Measurements from ENCODE around the gene TIPARP.

TIPARP gene

GRCh38 chr3:156675830-156676767 is 1.7 kb downstream of the TIPARP start:
- DNase-seq (ENCODE audit: low read depth, low spot score): no peak

GRCh38 chr3:156676768-156677479 is 2.5 kb downstream of the TIPARP start:
- no peak for DNase-seq (ENCODE audit: low read depth, low spot score)

GRCh38 chr3:156677536-156677935 is 3.1 kb downstream of the TIPARP start:
- DNase-seq (ENCODE audit: low read depth, low spot score): no peak

- no peak for DNase-seq (ENCODE audit: low read depth, low spot score)
Measured at GRCh38 chr3:156678197-156678596, 3.8 kb downstream of the TIPARP start.

- DNase-seq (ENCODE audit: low read depth, low spot score): no peak
Measured at GRCh38 chr3:156680243-156680914, 6.0 kb downstream of the TIPARP start.

GRCh38 chr3:156681002-156681401 is 6.6 kb downstream of the TIPARP start:
- no peak for DNase-seq (ENCODE audit: low read depth, low spot score)

- no peak for DNase-seq (ENCODE audit: low read depth, low spot score)
Measured at GRCh38 chr3:156682501-156682900, 8.1 kb downstream of the TIPARP start.

GRCh38 chr3:156682963-156683362 is 8.6 kb downstream of the TIPARP start:
- no peak for DNase-seq (ENCODE audit: low read depth, low spot score)

GRCh38 chr3:156685198-156685597 is 10.8 kb downstream of the TIPARP start:
- no peak for DNase-seq (ENCODE audit: low read depth, low spot score)

GRCh38 chr3:156685752-156686151 is 11.4 kb downstream of the TIPARP start:
- DNase-seq (ENCODE audit: low read depth, low spot score): no peak

- no peak for DNase-seq (ENCODE audit: low read depth, low spot score)
Measured at GRCh38 chr3:156687023-156687422, 12.6 kb downstream of the TIPARP start.

GRCh38 chr3:156688632-156689452 is 14.5 kb downstream of the TIPARP start:
- no peak for DNase-seq (ENCODE audit: low read depth, low spot score)

GRCh38 chr3:156689608-156690007 is 15.2 kb downstream of the TIPARP start:
- DNase-seq (ENCODE audit: low read depth, low spot score): no peak

- no peak for DNase-seq (ENCODE audit: low read depth, low spot score)
Measured at GRCh38 chr3:156691920-156692319, 17.5 kb downstream of the TIPARP start.

- no peak for DNase-seq (ENCODE audit: low read depth, low spot score)
Measured at GRCh38 chr3:156693166-156693565, 18.8 kb downstream of the TIPARP start.

- DNase-seq (ENCODE audit: low read depth, low spot score): no peak
Measured at GRCh38 chr3:156694536-156694935, 20.1 kb downstream of the TIPARP start.

GRCh38 chr3:156702367-156702766 is 28.0 kb downstream of the TIPARP start:
- DNase-seq (ENCODE audit: low read depth, low spot score): no peak

GRCh38 chr3:156704370-156705036 is 30.1 kb downstream of the TIPARP start:
- no peak for DNase-seq (ENCODE audit: low read depth, low spot score)

- no peak for DNase-seq (ENCODE audit: low read depth, low spot score)
Measured at GRCh38 chr3:156705761-156706616, 31.6 kb downstream of the TIPARP start.

GRCh38 chr3:156707588-156707987 is 33.2 kb downstream of the TIPARP start:
- no peak for DNase-seq (ENCODE audit: low read depth, low spot score)
